Measurements from ENCODE around the gene ALAD. TPM values are rescaled to one million over a fixed set of nuclear protein-coding genes. Genes with fewer than 3 reads are reported as not detected.

The ALAD gene
- total RNA-seq, 2 donors from 2014 or later = 42.5 to 44.1 TPM

GRCh38 chr9:113372059-113372458 is 29.0 kb downstream of the ALAD start:
- DNase-seq = no peak
- H3K4me1 ChIP-seq = peaks cover 73% of the 10 kb centered on the region
- intact Hi-C loops (cut with DNase I) = loop anchor here (5.0 kb wide), 1 partner anchor 35 kb away; no protein-coding TSS in a partner anchor
- H3K27me3 ChIP-seq = no peaks in the 10 kb centered on the region
- no peaks in the 10 kb centered on the region for H3K9me3 ChIP-seq
- peak overlapping the region; percentile 29 to 99 (median 52) for H3K27ac ChIP-seq
- H3K36me3 ChIP-seq (replicated peaks in 1 of 2; ENCODE audit: insufficient read depth in 1 of 2, low read depth in 2 of 2) = peaks cover 0 to 6% of the 10 kb centered on the region in 2 donors
- no peak for ATAC-seq
- no peak for TF ChIP-seq POLR2A (IDR thresholded peaks at IDR 0.05)
- TF ChIP-seq CTCF (IDR thresholded peaks at IDR 0.05) = no peak
- no peak overlapping the region for H3K4me3 ChIP-seq
- 70 to 77% methylated on average over 5 of the region's 5 CpGs for WGBS, 2 donors

- ATAC-seq = no peak
- 34 to 40% methylated on average over 6 to 8 of the region's 8 CpGs for WGBS, 2 donors
- intact Hi-C loops (cut with DNase I) = loop anchor here (5.0 kb wide), 1 partner anchor 36 kb away; no protein-coding TSS in a partner anchor
- peak; percentile 48 to 69 (median 62) for DNase-seq
- TF ChIP-seq CTCF (IDR thresholded peaks at IDR 0.05) (no peak), POLR2A (IDR thresholded peaks at IDR 0.05) (no peak)
- Histone ChIP-seq H3K36me3 (replicated peaks in 1 of 2; ENCODE audit: insufficient read depth in 1 of 2, low read depth in 2 of 2) (peaks cover 0 to 6% of the 10 kb centered on the region in 2 donors), H3K4me3 (no peak overlapping the region), H3K4me1 (peaks cover 72% of the 10 kb centered on the region), H3K27me3 (no peaks in the 10 kb centered on the region), H3K27ac (peak overlapping the region in 3 of 4 donors; percentile 49 to 99 (median 56)), H3K9me3 (no peaks in the 10 kb centered on the region)
Observed at GRCh38 chr9:113370806-113371325, 30.2 kb downstream of the ALAD start.

- H3K27ac ChIP-seq = peak overlapping the region; percentile 12 to 99 (median 56)
- intact Hi-C loops (cut with DNase I) = loop anchor here (5.0 kb wide), 1 partner anchor 38 kb away; no protein-coding TSS in a partner anchor
- ATAC-seq = no peak
Observed at GRCh38 chr9:113369855-113370140, 31.3 kb downstream of the ALAD start.

GRCh38 chr9:113368982-113369854 is 31.9 kb downstream of the ALAD start:
- Histone ChIP-seq H3K9me3 (no peaks in the 10 kb centered on the region), H3K4me3 (no peak overlapping the region), H3K4me1 (peaks cover 57% of the 10 kb centered on the region), H3K27me3 (no peaks in the 10 kb centered on the region), H3K27ac (peak overlapping the region; percentile 12 to 99 (median 56)), H3K36me3 (replicated peaks in 1 of 2; ENCODE audit: insufficient read depth in 1 of 2, low read depth in 2 of 2) (peaks cover 0 to 3% of the 10 kb centered on the region in 2 donors)
- TF ChIP-seq CTCF (IDR thresholded peaks at IDR 0.05) (no peak), POLR2A (IDR thresholded peaks at IDR 0.05) (no peak)
- ATAC-seq = peak; percentile 84
- intact Hi-C loops (cut with DNase I) = no loop called here
- DNase-seq = peak; percentile 78 to 92 (median 90)
- WGBS, 2 donors = 46 to 53% methylated on average over 9 to 13 of the region's 13 CpGs

More at GRCh38 chr9:113369855-113370140, 31.3 kb downstream of the ALAD start:
- Histone ChIP-seq H3K27me3 (no peaks in the 10 kb centered on the region), H3K36me3 (replicated peaks in 1 of 2; ENCODE audit: insufficient read depth in 1 of 2, low read depth in 2 of 2) (peaks cover 0 to 6% of the 10 kb centered on the region in 2 donors), H3K4me3 (no peak overlapping the region), H3K4me1 (peaks cover 63% of the 10 kb centered on the region), H3K9me3 (no peaks in the 10 kb centered on the region)
- DNase-seq = no peak
- TF ChIP-seq CTCF (IDR thresholded peaks at IDR 0.05) (no peak), POLR2A (IDR thresholded peaks at IDR 0.05) (no peak)
- 47 to 75% methylated on average over 9 to 11 of the region's 11 CpGs for WGBS, 2 donors
